ENCODE data around the gene E2F4. TPM values are rescaled to one million over a fixed set of nuclear protein-coding genes. Genes with fewer than 3 reads are reported as not detected.

E2F4 gene
- polyA plus RNA-seq = 73.7 TPM

GRCh38 chr16:67191995-67192681, at the start of gene E2F4:
E2F4 (plus strand) TSS chr16:67192155; CDS start chr16:67192228, 73 bp downstream.
- Mint-ChIP-seq H3K27ac (peak within 1 kb of the TSS; percentile 37 to 88 (median 82)), H3K9me3 (no peaks in the 10 kb centered on the region), H3K4me3 (peak within 1 kb of the TSS; percentile 77 to 96 (median 90)), H3K36me3 (peaks cover 6% of the 10 kb centered on the region), H3K4me1 (peaks cover 16 to 22% (median 19%) of the 10 kb centered on the region in 3 donors), H3K27me3 (no peaks in the 10 kb centered on the region)

GRCh38 chr16:67142342-67142741, 49.6 kb upstream of the E2F4 start:
- peaks cover 13% of the 10 kb centered on the region for H3K36me3 Mint-ChIP-seq

GRCh38 chr16:67144943-67145342, 47.0 kb upstream of the E2F4 start:
- H3K4me3 Mint-ChIP-seq = no peak overlapping the region
- H3K27ac Mint-ChIP-seq = no peak overlapping the region
- peaks cover 0 to 5% (median 1%) of the 10 kb centered on the region in 3 donors for H3K4me1 Mint-ChIP-seq
- H3K9me3 Mint-ChIP-seq = no peaks in the 10 kb centered on the region
- peaks cover 6% of the 10 kb centered on the region for H3K27me3 Mint-ChIP-seq
- H3K36me3 Mint-ChIP-seq = peaks cover 12% of the 10 kb centered on the region

More at GRCh38 chr16:67142342-67142741, 49.6 kb upstream of the E2F4 start:
- H3K27me3 Mint-ChIP-seq = no peaks in the 10 kb centered on the region
- peak overlapping the region in 1 of 3 donors; percentile 77 for H3K27ac Mint-ChIP-seq
- no peak overlapping the region for H3K4me3 Mint-ChIP-seq
- H3K9me3 Mint-ChIP-seq = no peaks in the 10 kb centered on the region
- no peaks in the 10 kb centered on the region for H3K4me1 Mint-ChIP-seq

GRCh38 chr16:67145746-67146145, 46.2 kb upstream of the E2F4 start:
- Mint-ChIP-seq H3K4me3 (no peak overlapping the region), H3K27ac (no peak overlapping the region), H3K36me3 (peaks cover 12% of the 10 kb centered on the region), H3K27me3 (peaks cover 6% of the 10 kb centered on the region), H3K4me1 (peaks cover 0 to 5% (median 1%) of the 10 kb centered on the region in 3 donors), H3K9me3 (no peaks in the 10 kb centered on the region)

GRCh38 chr16:67146523-67147357, 45.2 kb upstream of the E2F4 start:
- peaks cover 12% of the 10 kb centered on the region for H3K36me3 Mint-ChIP-seq
- no peak overlapping the region for H3K4me3 Mint-ChIP-seq
- H3K4me1 Mint-ChIP-seq = peaks cover 1 to 5% (median 3%) of the 10 kb centered on the region in 3 donors
- peaks cover 6% of the 10 kb centered on the region for H3K27me3 Mint-ChIP-seq
- H3K27ac Mint-ChIP-seq = peak overlapping the region in 2 of 3 donors; percentile 32 to 83
- H3K9me3 Mint-ChIP-seq = no peaks in the 10 kb centered on the region

GRCh38 chr16:67147437-67148140, 44.4 kb upstream of the E2F4 start:
- Mint-ChIP-seq H3K9me3 (no peaks in the 10 kb centered on the region), H3K27me3 (peaks cover 6% of the 10 kb centered on the region), H3K27ac (peak overlapping the region in 1 of 3 donors; percentile 32), H3K36me3 (peaks cover 12% of the 10 kb centered on the region), H3K4me1 (peaks cover 1 to 5% (median 3%) of the 10 kb centered on the region in 3 donors), H3K4me3 (no peak overlapping the region)

- peak overlapping the region in 1 of 4 donors; percentile 53 for H3K4me3 Mint-ChIP-seq
- no peak overlapping the region for H3K27ac Mint-ChIP-seq
- no peaks in the 10 kb centered on the region for H3K9me3 Mint-ChIP-seq
- H3K36me3 Mint-ChIP-seq = peaks cover 12% of the 10 kb centered on the region
- peaks cover 1 to 5% (median 3%) of the 10 kb centered on the region in 3 donors for H3K4me1 Mint-ChIP-seq
- H3K27me3 Mint-ChIP-seq = peaks cover 6% of the 10 kb centered on the region
Observed at GRCh38 chr16:67148221-67148620, 43.7 kb upstream of the E2F4 start.

GRCh38 chr16:67148656-67149275, 43.2 kb upstream of the E2F4 start:
- Mint-ChIP-seq H3K4me3 (peak overlapping the region in 1 of 4 donors; percentile 53), H3K27me3 (peaks cover 6% of the 10 kb centered on the region), H3K36me3 (peaks cover 9% of the 10 kb centered on the region), H3K4me1 (peaks cover 1 to 5% (median 5%) of the 10 kb centered on the region in 3 donors), H3K9me3 (no peaks in the 10 kb centered on the region), H3K27ac (peak overlapping the region in 1 of 3 donors; percentile 35)

GRCh38 chr16:67149276-67150046, 42.5 kb upstream of the E2F4 start:
- H3K9me3 Mint-ChIP-seq = no peaks in the 10 kb centered on the region
- peaks cover 3 to 7% (median 5%) of the 10 kb centered on the region in 3 donors for H3K4me1 Mint-ChIP-seq
- peak overlapping the region in 1 of 3 donors; percentile 35 for H3K27ac Mint-ChIP-seq
- peak overlapping the region in 3 of 4 donors; percentile 48 to 53 (median 51) for H3K4me3 Mint-ChIP-seq
- H3K27me3 Mint-ChIP-seq = peaks cover 6% of the 10 kb centered on the region
- H3K36me3 Mint-ChIP-seq = peaks cover 8% of the 10 kb centered on the region

GRCh38 chr16:67150047-67150832, 41.7 kb upstream of the E2F4 start:
- peak overlapping the region in 2 of 4 donors; percentile 23 to 75 for H3K4me3 Mint-ChIP-seq
- H3K36me3 Mint-ChIP-seq = peaks cover 2% of the 10 kb centered on the region
- peaks cover 4 to 7% (median 5%) of the 10 kb centered on the region in 3 donors for H3K4me1 Mint-ChIP-seq
- H3K27ac Mint-ChIP-seq = no peak overlapping the region
- no peaks in the 10 kb centered on the region for H3K9me3 Mint-ChIP-seq
- peaks cover 6% of the 10 kb centered on the region for H3K27me3 Mint-ChIP-seq

GRCh38 chr16:67150833-67151396, 41.0 kb upstream of the E2F4 start, which contains the start of gene B3GNT9:
B3GNT9 (minus strand) TSS chr16:67150998; CDS start chr16:67150485, 513 bp downstream.
- Mint-ChIP-seq H3K4me3 (peak within 1 kb of the TSS; percentile 69 to 83 (median 78)), H3K4me1 (peaks cover 5 to 11% (median 5%) of the 10 kb centered on the region in 3 donors), H3K9me3 (no peaks in the 10 kb centered on the region), H3K36me3 (peaks cover 2% of the 10 kb centered on the region), H3K27ac (no peak within 1 kb of the TSS), H3K27me3 (peaks cover 6% of the 10 kb centered on the region)

GRCh38 chr16:67151431-67152097, 40.4 kb upstream of the E2F4 start:
- H3K9me3 Mint-ChIP-seq = no peaks in the 10 kb centered on the region
- peaks cover 5 to 16% (median 11%) of the 10 kb centered on the region in 3 donors for H3K4me1 Mint-ChIP-seq
- peaks cover 2% of the 10 kb centered on the region for H3K36me3 Mint-ChIP-seq
- H3K27me3 Mint-ChIP-seq = peaks cover 6% of the 10 kb centered on the region
- H3K27ac Mint-ChIP-seq = no peak overlapping the region
- H3K4me3 Mint-ChIP-seq = peak overlapping the region; percentile 69 to 83 (median 78)

Data from IgD-negative memory B cell (primary cell).